ACC112 (cell line): ENCODE results near the gene ATXN10.

Experiments used
- H2AFZ ChIP-seq: fragments of 200-600 bp; sonication (generic); one replicate; pipeline ENCODE4 v1.6.0; 2017; ENCODE audit warnings: antibody characterized with exemption, low read length; ENCODE audit not compliant: unreplicated experiment
- H3K27ac ChIP-seq: fragments of 200-600 bp; sonication (generic); 2 replicates; pipeline ENCODE4 v1.5.1; 2014; ENCODE audit warnings: low read depth, mild to moderate bottlenecking, antibody characterized with exemption, low read length, moderate library complexity
- H3K27me3 ChIP-seq: fragments of 200-600 bp; sonication (generic); 2 replicates; pipeline ENCODE4 v1.6.1; 2014; ENCODE audit warnings: mild to moderate bottlenecking, antibody characterized with exemption, low read length, moderate library complexity, mixed read lengths; ENCODE audit not compliant: insufficient read depth
- H3K36me3 ChIP-seq: fragments of 200-600 bp; sonication (generic); 2 replicates; pipeline ENCODE4 v1.6.1; 2016; ENCODE audit warnings: mild to moderate bottlenecking, antibody characterized with exemption, low read length, moderate library complexity, mixed read lengths; ENCODE audit not compliant: insufficient read depth
- H3K4me1 ChIP-seq: fragments of 200-600 bp; sonication (generic); one replicate; pipeline ENCODE4 v1.6.1; 2016; ENCODE audit warnings: low read length, mixed read lengths; ENCODE audit not compliant: insufficient read depth, unreplicated experiment, control insufficient read depth
- H3K4me3 ChIP-seq: fragments of 200-600 bp; sonication (generic); 2 replicates; pipeline ENCODE4 v1.5.1; 2014; ENCODE audit warnings: mild to moderate bottlenecking, low read depth, low read length
- H3K79me2 ChIP-seq: fragments of 200-600 bp; sonication (generic); one replicate; pipeline ENCODE4 v1.6.0; 2016; ENCODE audit warnings: low read length; ENCODE audit not compliant: control insufficient read depth, unreplicated experiment, insufficient read depth

ATXN10 gene

GRCh38 chr22:45837508-45837907, 165.9 kb downstream of the ATXN10 start:
- Histone ChIP-seq H3K4me1 (no peaks in the 10 kb centered on the region), H3K4me3 (no peak overlapping the region), H3K27me3 (no peaks in the 10 kb centered on the region), H3K36me3 (no peaks in the 10 kb centered on the region), H2AFZ (no peak overlapping the region), H3K27ac (no peak overlapping the region), H3K79me2 (no peaks in the 10 kb centered on the region)

GRCh38 chr22:45838305-45838887, 166.8 kb downstream of the ATXN10 start:
- Histone ChIP-seq H3K36me3 (no peaks in the 10 kb centered on the region), H3K4me1 (no peaks in the 10 kb centered on the region), H2AFZ (no peak overlapping the region), H3K79me2 (no peaks in the 10 kb centered on the region), H3K27me3 (no peaks in the 10 kb centered on the region), H3K4me3 (no peak overlapping the region), H3K27ac (no peak overlapping the region)

- H3K27me3 ChIP-seq, result no peaks in the 10 kb centered on the region
- H3K79me2 ChIP-seq, result no peaks in the 10 kb centered on the region
- H3K4me1 ChIP-seq, result no peaks in the 10 kb centered on the region
- no peaks in the 10 kb centered on the region for H3K36me3 ChIP-seq
- no peak overlapping the region for H3K27ac ChIP-seq
- no peak overlapping the region for H2AFZ ChIP-seq
- no peak overlapping the region for H3K4me3 ChIP-seq
Observed at GRCh38 chr22:45840483-45840882, 168.8 kb downstream of the ATXN10 start.

- Histone ChIP-seq H3K27ac (no peak overlapping the region), H3K36me3 (peaks cover under 1% of the 10 kb centered on the region; the same call in 1 of the 2 replicates), H3K4me1 (no peaks in the 10 kb centered on the region)
Observed at GRCh38 chr22:45842291-45842991, 170.8 kb downstream of the ATXN10 start.

GRCh38 chr22:45843031-45843430, 171.4 kb downstream of the ATXN10 start:
- Histone ChIP-seq H3K4me3 (no peak overlapping the region), H2AFZ (no peak overlapping the region), H3K27ac (no peak overlapping the region), H3K27me3 (no peaks in the 10 kb centered on the region), H3K4me1 (no peaks in the 10 kb centered on the region), H3K79me2 (no peaks in the 10 kb centered on the region), H3K36me3 (peaks cover 4% of the 10 kb centered on the region; the same call in 1 of the 2 replicates)

More at GRCh38 chr22:45842291-45842991, 170.8 kb downstream of the ATXN10 start:
- Histone ChIP-seq H3K79me2 (no peaks in the 10 kb centered on the region), H3K4me3 (no peak overlapping the region), H2AFZ (no peak overlapping the region), H3K27me3 (no peaks in the 10 kb centered on the region)

- Histone ChIP-seq H3K4me1 (no peaks in the 10 kb centered on the region), H3K36me3 (peaks cover 4% of the 10 kb centered on the region; the same call in 1 of the 2 replicates)
Observed at GRCh38 chr22:45843986-45844385, 172.4 kb downstream of the ATXN10 start.

GRCh38 chr22:45845076-45845487, 173.4 kb downstream of the ATXN10 start:
- Histone ChIP-seq H2AFZ (no peak overlapping the region), H3K36me3 (peaks cover 4% of the 10 kb centered on the region; the same call in 1 of the 2 replicates), H3K27me3 (no peaks in the 10 kb centered on the region), H3K27ac (no peak overlapping the region), H3K4me1 (no peaks in the 10 kb centered on the region), H3K4me3 (no peak overlapping the region), H3K79me2 (no peaks in the 10 kb centered on the region)

More at GRCh38 chr22:45843986-45844385, 172.4 kb downstream of the ATXN10 start:
- H3K27me3 ChIP-seq, result no peaks in the 10 kb centered on the region
- no peak overlapping the region for H2AFZ ChIP-seq
- H3K79me2 ChIP-seq, result no peaks in the 10 kb centered on the region
- no peak overlapping the region for H3K27ac ChIP-seq
- no peak overlapping the region for H3K4me3 ChIP-seq

- Histone ChIP-seq H3K27ac (no peak overlapping the region), H3K79me2 (no peaks in the 10 kb centered on the region), H2AFZ (no peak overlapping the region), H3K4me1 (no peaks in the 10 kb centered on the region), H3K36me3 (peaks cover 15% of the 10 kb centered on the region), H3K4me3 (no peak overlapping the region), H3K27me3 (no peaks in the 10 kb centered on the region)
Observed at GRCh38 chr22:45846952-45847351, 175.3 kb downstream of the ATXN10 start.

- H3K79me2 ChIP-seq, result no peaks in the 10 kb centered on the region
- peaks cover 26% of the 10 kb centered on the region for H3K36me3 ChIP-seq
- H3K4me3 ChIP-seq, result no peak overlapping the region
- H3K27ac ChIP-seq, result no peak overlapping the region
- H3K27me3 ChIP-seq, result no peaks in the 10 kb centered on the region
- no peak overlapping the region for H2AFZ ChIP-seq
- H3K4me1 ChIP-seq, result no peaks in the 10 kb centered on the region
Observed at GRCh38 chr22:45848904-45849303, 177.3 kb downstream of the ATXN10 start.

- Histone ChIP-seq H3K79me2 (no peaks in the 10 kb centered on the region), H3K36me3 (peaks cover 22% of the 10 kb centered on the region), H3K4me3 (no peak overlapping the region)
Observed at GRCh38 chr22:45852826-45853225, 181.2 kb downstream of the ATXN10 start.

GRCh38 chr22:45855961-45856360, 184.3 kb downstream of the ATXN10 start:
- H3K4me3 ChIP-seq, result no peak overlapping the region
- H3K79me2 ChIP-seq, result no peaks in the 10 kb centered on the region
- H3K27ac ChIP-seq, result no peak overlapping the region
- H3K27me3 ChIP-seq, result no peaks in the 10 kb centered on the region
- H3K4me1 ChIP-seq, result no peaks in the 10 kb centered on the region
- no peak overlapping the region for H2AFZ ChIP-seq
- peaks cover 19% of the 10 kb centered on the region for H3K36me3 ChIP-seq

More at GRCh38 chr22:45852826-45853225, 181.2 kb downstream of the ATXN10 start:
- Histone ChIP-seq H2AFZ (no peak overlapping the region), H3K27ac (no peak overlapping the region), H3K4me1 (no peaks in the 10 kb centered on the region), H3K27me3 (no peaks in the 10 kb centered on the region)
